Mononuclear cell (primary cell): Measurements from ENCODE around the gene ABCC8. TPM values are rescaled to one million over a fixed set of nuclear protein-coding genes. Genes with fewer than 3 reads are reported as not detected.
A peak's percentile ranks its signal among the peaks of the same experiment; 100 is the strongest.

Experiments
- H3K27me3 ChIP-seq: 2 replicates; pipeline ENCODE4 v1.6.0; 2011; ENCODE audit warnings: low read length, control low read depth; ENCODE audit not compliant: insufficient read depth
- H3K4me1 ChIP-seq: 2 replicates; pipeline ENCODE4 v1.5.1; 2011; ENCODE audit warnings: mild to moderate bottlenecking, low read length, control low read depth; ENCODE audit not compliant: insufficient read depth
- H3K4me3 ChIP-seq: 2 replicates; pipeline ENCODE4 v1.5.1; 2011; ENCODE audit warnings: mild to moderate bottlenecking, low read length, moderate library complexity
- H3K9me3 ChIP-seq: 2 replicates; pipeline ENCODE4 v1.5.1; 2011; ENCODE audit warnings: low read depth, mild to moderate bottlenecking, control low read depth, low read length
- total RNA-seq: library from RNA; depleted of rRNA; stranded (reverse); fragments of >200 nt; gene quantifications from one replicate; pipeline ENCODE4 v1.2.3, GENCODE V29; 2012

Gene ABCC8
- total RNA-seq, 1 donor, result under 0.01 TPM

- Histone ChIP-seq H3K4me1 (peaks cover 6% of the 10 kb centered on the region), H3K9me3 (no peaks in the 10 kb centered on the region), H3K4me3 (peak overlapping the region; percentile 31), H3K27me3 (peaks cover 2% of the 10 kb centered on the region)
Measured at GRCh38 chr11:17389211-17389956, 87.3 kb downstream of the ABCC8 start.

DNA sequence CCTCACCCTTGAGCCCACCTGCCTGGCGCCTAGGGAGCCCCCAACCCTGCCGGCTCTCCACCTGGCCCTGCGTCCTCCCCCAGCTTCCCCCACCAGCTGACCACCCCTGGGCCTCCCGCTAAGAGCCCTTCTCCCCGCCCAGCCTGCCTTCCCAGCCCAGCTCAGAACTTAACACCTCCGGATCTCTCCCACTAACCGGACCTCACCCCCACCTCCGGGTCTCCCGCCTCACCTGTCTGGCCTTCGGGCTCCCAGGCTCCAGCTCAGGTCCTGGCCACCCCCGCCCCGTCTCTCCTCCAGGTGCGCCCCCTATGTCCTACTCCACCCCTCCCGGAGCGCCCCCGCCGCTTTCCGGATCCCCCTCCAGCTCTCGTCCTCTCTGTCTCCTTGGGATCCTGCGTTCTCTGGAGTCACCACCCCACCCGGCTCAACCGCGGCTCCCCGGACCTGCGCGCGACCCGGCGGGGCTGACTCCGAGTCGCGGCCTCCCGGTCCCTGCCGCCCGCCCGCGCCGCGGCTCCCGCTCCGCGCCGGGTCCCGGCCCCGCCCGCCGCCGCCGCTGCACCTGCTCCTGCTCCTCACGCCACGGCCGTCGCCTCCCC, 87.9 kb downstream of the ABCC8 start, which contains the start of gene KCNJ11:
Gene KCNJ11 (minus strand): TSS at position 51 of the 602 bp plus-strand sequence. CDS start 568 bp downstream, outside the sequence.
- Histone ChIP-seq H3K27me3 (peaks cover 2% of the 10 kb centered on the region), H3K9me3 (no peaks in the 10 kb centered on the region), H3K4me3 (peak within 1 kb of the TSS; percentile 31), H3K4me1 (peaks cover 6% of the 10 kb centered on the region)

GRCh38 chr11:17387811-17388210, 88.8 kb downstream of the ABCC8 start:
- Histone ChIP-seq H3K4me1 (peaks cover 6% of the 10 kb centered on the region), H3K9me3 (no peaks in the 10 kb centered on the region), H3K4me3 (no peak overlapping the region), H3K27me3 (peaks cover 2% of the 10 kb centered on the region)

DNA sequence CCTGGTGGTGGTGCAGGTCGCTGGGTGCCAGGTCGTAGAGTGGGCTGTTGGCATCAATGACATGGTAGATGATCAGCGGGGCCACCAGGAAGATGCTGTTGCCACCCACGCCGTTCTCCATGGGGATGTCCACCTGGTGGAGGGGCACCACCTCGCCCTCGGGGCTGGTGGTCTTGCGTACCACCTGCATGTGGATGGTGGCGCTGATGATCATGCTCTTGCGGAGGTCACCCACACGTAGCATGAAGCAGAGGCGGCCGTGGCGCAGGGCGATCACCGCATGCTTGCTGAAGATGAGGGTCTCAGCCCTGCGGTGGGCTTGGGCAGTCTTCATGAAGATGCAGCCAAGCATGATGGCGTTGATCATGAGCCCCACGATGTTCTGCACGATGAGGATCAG, 89.4 kb downstream of the ABCC8 start:
- no peak overlapping the region for H3K4me3 ChIP-seq
- no peaks in the 10 kb centered on the region for H3K9me3 ChIP-seq
- peaks cover 6% of the 10 kb centered on the region for H3K4me1 ChIP-seq
- peaks cover 2% of the 10 kb centered on the region for H3K27me3 ChIP-seq

DNA sequence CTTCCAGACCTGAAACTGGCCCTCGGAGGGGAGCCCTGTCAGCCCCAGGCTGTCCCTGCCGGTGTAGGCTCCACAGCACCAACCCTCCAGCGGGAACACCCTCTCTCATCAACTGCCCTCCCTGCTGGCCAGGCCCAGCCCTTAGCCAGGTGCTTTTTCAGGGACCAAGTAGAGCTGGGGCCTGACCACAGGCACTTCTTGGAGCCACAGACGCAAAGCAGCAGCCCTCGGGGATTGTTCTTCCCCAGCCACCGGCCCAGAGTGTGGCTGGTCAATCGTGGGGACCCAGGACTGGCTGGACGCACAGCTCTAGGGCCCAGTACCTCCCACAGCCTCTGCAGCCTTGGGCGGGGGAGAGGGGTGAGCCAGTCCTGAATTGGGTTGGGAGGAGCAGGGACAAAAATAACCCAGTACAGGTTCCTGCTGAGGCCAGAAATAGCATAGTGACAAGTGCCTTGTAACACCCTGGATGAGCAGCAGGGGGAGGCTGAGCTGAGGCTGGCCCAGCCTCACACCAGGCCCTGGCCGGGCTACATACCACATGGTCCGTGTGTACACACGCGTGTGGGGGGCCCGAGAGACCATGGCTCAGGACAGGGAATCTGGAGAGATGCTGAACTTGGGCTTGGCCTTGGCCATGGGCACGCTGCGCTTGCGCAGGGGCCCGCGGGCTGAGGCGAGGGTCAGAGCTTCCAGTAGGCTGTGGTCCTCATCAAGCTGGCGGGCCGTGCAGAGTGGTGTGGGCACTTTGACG, 90.1 kb downstream of the ABCC8 start:
- H3K27me3 ChIP-seq, result peaks cover 2% of the 10 kb centered on the region
- H3K9me3 ChIP-seq, result no peaks in the 10 kb centered on the region
- peaks cover 6% of the 10 kb centered on the region for H3K4me1 ChIP-seq
- H3K4me3 ChIP-seq, result no peak overlapping the region

- Histone ChIP-seq H3K4me1 (peaks cover 6% of the 10 kb centered on the region), H3K4me3 (no peak overlapping the region), H3K27me3 (peaks cover 2% of the 10 kb centered on the region), H3K9me3 (no peaks in the 10 kb centered on the region)
Measured at GRCh38 chr11:17385926-17386325, 90.7 kb downstream of the ABCC8 start.

- H3K4me1 ChIP-seq, result peaks cover 6% of the 10 kb centered on the region
- H3K27me3 ChIP-seq, result peaks cover 2% of the 10 kb centered on the region
- no peak overlapping the region for H3K4me3 ChIP-seq
- H3K9me3 ChIP-seq, result no peaks in the 10 kb centered on the region
Measured at GRCh38 chr11:17385492-17385891, 91.2 kb downstream of the ABCC8 start.

DNA sequence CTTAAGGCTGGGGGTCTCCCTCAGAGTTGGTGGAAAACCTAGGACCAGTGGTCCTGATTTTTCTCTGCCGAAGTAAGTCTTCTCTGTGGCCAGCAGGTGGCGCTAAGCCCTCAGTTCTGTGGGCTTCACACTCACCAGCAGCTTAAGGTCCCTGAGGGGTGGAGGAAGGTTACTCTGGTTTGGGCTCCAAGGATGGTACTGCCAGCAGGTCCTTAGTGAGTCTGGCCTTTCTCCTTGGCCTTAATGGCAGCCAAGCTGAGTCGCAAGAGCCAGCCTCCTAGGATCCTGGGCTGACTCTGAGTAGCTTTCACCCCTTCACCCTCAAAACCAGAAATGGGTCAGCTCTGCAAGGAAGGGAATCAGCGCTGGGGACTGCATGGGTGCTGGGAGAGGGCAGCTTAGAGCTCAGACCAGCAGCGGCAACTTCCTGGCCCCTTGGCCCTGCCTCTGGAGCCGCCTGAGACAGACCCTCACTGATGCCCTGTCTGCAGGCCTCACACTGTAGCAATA, 92.6 kb downstream of the ABCC8 start:
- Histone ChIP-seq H3K4me3 (no peak overlapping the region), H3K9me3 (no peaks in the 10 kb centered on the region), H3K27me3 (no peaks in the 10 kb centered on the region), H3K4me1 (no peaks in the 10 kb centered on the region)

GRCh38 chr11:17383461-17383860, 93.2 kb downstream of the ABCC8 start:
- H3K9me3 ChIP-seq, result no peaks in the 10 kb centered on the region
- no peak overlapping the region for H3K4me3 ChIP-seq
- H3K27me3 ChIP-seq, result no peaks in the 10 kb centered on the region
- no peaks in the 10 kb centered on the region for H3K4me1 ChIP-seq

- H3K4me3 ChIP-seq, result no peak overlapping the region
- no peaks in the 10 kb centered on the region for H3K4me1 ChIP-seq
- no peaks in the 10 kb centered on the region for H3K27me3 ChIP-seq
- H3K9me3 ChIP-seq, result no peaks in the 10 kb centered on the region
Measured at GRCh38 chr11:17382046-17382728, 94.5 kb downstream of the ABCC8 start.

- H3K27me3 ChIP-seq, result no peaks in the 10 kb centered on the region
- H3K4me3 ChIP-seq, result no peak overlapping the region
- H3K9me3 ChIP-seq, result no peaks in the 10 kb centered on the region
- no peaks in the 10 kb centered on the region for H3K4me1 ChIP-seq
Measured at GRCh38 chr11:17381156-17381555, 95.5 kb downstream of the ABCC8 start.

DNA sequence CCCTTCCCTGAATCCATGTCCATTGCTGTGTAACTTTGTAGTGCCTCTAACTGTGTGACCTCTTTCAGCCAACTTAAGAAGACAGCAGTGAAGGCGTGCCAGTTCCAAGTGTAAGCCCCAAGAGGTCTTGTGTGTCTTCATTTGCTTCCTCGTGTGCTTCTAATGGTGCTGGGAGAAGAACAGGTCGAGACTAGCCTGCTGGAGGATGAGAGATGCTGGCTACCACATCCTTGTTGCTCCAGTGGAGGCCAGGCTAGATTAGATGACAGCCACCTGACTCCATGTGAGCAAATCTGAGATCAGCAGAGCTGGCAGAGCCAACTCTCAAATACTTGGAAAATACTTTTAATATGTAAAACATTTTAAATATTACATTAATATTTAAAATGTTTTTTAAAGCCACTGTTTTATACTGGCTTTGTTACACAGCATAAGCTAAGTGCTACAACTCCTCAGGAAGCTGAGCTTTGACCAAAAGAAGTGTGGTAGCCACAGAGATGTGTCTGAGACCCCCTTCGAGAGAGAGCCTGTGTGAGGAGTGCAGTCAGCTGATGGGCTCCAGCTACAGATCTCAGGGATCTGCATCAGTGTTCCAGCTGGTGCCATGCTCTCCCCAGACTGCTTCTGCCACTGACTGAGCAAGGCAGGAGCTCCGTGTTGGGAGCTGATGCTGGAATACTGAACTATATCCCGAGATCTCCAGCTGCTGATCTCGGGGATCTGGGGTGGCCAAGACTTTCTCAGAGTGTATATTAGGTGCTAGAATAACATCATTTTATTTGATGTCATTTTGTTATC, 97.1 kb downstream of the ABCC8 start:
- Histone ChIP-seq H3K9me3 (no peaks in the 10 kb centered on the region), H3K4me1 (no peaks in the 10 kb centered on the region), H3K27me3 (no peaks in the 10 kb centered on the region), H3K4me3 (no peak overlapping the region)

GRCh38 chr11:17378655-17379054, 98.0 kb downstream of the ABCC8 start:
- Histone ChIP-seq H3K9me3 (no peaks in the 10 kb centered on the region), H3K4me3 (no peak overlapping the region), H3K27me3 (no peaks in the 10 kb centered on the region), H3K4me1 (no peaks in the 10 kb centered on the region)

GRCh38 chr11:17376493-17376892, 100.2 kb downstream of the ABCC8 start:
- Histone ChIP-seq H3K27me3 (no peaks in the 10 kb centered on the region), H3K4me1 (no peaks in the 10 kb centered on the region), H3K4me3 (no peak overlapping the region), H3K9me3 (peaks cover 15% of the 10 kb centered on the region)
